ENCODE results near the gene WDR74.

Gene WDR74

DNA sequence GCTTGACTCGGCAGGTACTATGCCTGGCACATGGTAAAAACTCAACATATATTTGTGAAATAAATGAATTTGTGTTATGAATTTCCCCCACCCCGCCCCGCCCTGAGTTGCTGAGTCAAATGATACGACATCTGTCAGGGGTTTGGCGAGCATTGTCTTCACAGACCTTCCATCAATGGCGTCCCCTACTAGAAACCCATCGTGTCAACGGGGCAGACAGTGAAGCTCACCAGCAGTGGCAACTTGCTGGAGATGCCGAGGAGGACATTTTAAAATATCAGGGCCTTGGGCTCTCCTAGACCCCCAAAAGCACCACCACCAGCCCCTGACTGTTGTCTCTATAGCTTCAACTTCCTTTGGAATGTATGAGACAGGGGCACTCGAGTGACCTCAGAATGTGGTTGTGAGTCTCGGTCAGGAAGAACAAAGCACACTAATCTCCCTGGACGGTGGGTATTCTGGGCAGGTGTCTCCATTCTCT, 33.4 kb downstream of the WDR74 start:
- H3K9ac ChIP-seq (ENCODE audit: low read length) = peak overlapping the region; percentile 98
- no peak overlapping the region for H2AFZ ChIP-seq (ENCODE audit: low read depth, low read length)
- H3K9me3 ChIP-seq (ENCODE audit: control insufficient read depth, low read length) = no peaks in the 10 kb centered on the region
- no peak overlapping the region for H3K14ac ChIP-seq (ENCODE audit: low read length in 2 of 2)
- no peak overlapping the region for H4K91ac ChIP-seq (ENCODE audit: low read length)
- peak overlapping the region in 1 of 2 experiments; percentile 71 for H2BK12ac ChIP-seq (ENCODE audit: low read length in 2 of 2)
- H3K4me1 ChIP-seq (ENCODE audit: control insufficient read depth, insufficient read depth, low read depth, low read length) = peaks cover 16% of the 10 kb centered on the region
- H3K36me3 ChIP-seq (ENCODE audit: control insufficient read depth in 1 of 2, insufficient read depth in 2 of 2, low read depth in 1 of 2, low read length in 2 of 2) = peaks cover 24 to 26% of the 10 kb centered on the region in 2 experiments
- H4K8ac ChIP-seq (ENCODE audit: low read length) = no peak overlapping the region
- no peak overlapping the region for H3K27ac ChIP-seq (ENCODE audit: low read length, poor library complexity, severe bottlenecking)
- peak overlapping the region; percentile 92 for H3K4me2 ChIP-seq (ENCODE audit: low read length, poor library complexity, severe bottlenecking)
- H3K4ac ChIP-seq (ENCODE audit: low read depth in 1 of 2, low read length in 2 of 2) = peak overlapping the region in 1 of 2 experiments; percentile 19
- no peak overlapping the region for H2BK120ac ChIP-seq (ENCODE audit: low read depth, low read length)
- no peak overlapping the region for H2BK5ac ChIP-seq (ENCODE audit: low read depth, low read length, poor library complexity, severe bottlenecking)
- peak; percentile 33 for DNase-seq
- H2AK5ac ChIP-seq (ENCODE audit: low read length, severe bottlenecking) = peak overlapping the region; percentile 49
- 50% methylated on average over 12 of the region's 12 CpGs for WGBS
- no peaks in the 10 kb centered on the region for H3K27me3 ChIP-seq (ENCODE audit: control insufficient read depth in 1 of 2, insufficient read depth in 1 of 2, low read length in 2 of 2)
- H2BK15ac ChIP-seq (ENCODE audit: low read depth, poor library complexity, severe bottlenecking) = no peak overlapping the region
- peak overlapping the region in 1 of 2 experiments; percentile 95 for H3K4me3 ChIP-seq (ENCODE audit: insufficient read depth in 1 of 2, low read depth in 1 of 2, low read length in 2 of 2)
- H3K23ac ChIP-seq (ENCODE audit: low read length in 2 of 2) = no peak overlapping the region
- H3K79me1 ChIP-seq (replicated peaks; ENCODE audit: low read length, poor library complexity, severe bottlenecking) = peaks cover 12% of the 10 kb centered on the region
- peak overlapping the region in 1 of 2 experiments; percentile 91 for H3K18ac ChIP-seq (ENCODE audit: low read depth in 1 of 2, low read length in 2 of 2)

DNA sequence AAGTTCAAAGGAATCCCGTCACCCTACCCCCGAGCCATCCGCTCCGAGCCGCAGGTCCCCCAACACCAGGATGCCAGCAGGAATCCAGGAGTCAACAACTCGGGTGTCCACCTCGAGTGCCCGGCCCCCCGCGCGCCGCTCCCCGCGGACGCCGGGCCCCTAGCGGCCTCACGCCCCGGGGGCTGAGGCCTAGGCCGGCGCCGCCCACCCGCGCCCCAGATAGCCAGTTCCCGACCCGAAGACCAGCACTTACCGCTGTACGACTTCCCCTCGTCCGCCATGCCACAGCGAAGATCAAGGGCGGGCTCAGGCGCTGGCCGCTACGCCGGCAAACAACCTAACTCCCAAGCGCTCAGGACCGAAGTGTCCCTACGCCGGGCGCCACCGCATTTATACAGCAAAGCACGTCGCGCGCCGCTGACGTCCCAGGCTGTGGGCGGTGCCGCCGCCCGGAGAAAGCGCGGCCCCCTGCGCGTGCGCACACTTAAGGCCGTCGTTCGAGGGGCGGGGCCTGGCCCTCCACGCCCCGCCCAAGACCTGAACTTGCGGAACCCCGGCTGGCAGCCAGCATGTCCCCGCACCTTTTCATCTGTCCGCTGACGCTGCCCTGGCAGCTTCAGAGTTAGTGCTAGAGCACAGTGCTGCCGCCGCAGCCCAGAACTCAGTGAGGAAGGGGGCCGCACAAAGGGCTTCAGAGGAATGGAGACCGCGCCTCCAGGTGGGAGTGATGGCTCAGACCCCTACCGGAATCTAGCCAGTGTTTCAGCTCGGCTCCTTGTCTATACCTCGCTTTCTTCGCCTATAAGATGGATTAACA, 34.1 kb downstream of the WDR74 start, which contains the start of gene NXF1:
TSS of gene NXF1 (minus strand) at position 365 of the 817 bp plus-strand sequence. CDS start at position 281, 84 bp downstream.
- H3K9me3 ChIP-seq (ENCODE audit: control insufficient read depth, low read length) = no peaks in the 10 kb centered on the region
- H2BK12ac ChIP-seq (ENCODE audit: low read length in 2 of 2) = peak within 1 kb of the TSS; percentile 46 to 71
- 2% methylated on average over 72 of the region's 77 CpGs for WGBS
- H3K14ac ChIP-seq (ENCODE audit: low read length in 2 of 2) = peak within 1 kb of the TSS in 1 of 2 experiments; percentile 98
- no peak within 1 kb of the TSS for H2AFZ ChIP-seq (ENCODE audit: low read depth, low read length)
- peak within 1 kb of the TSS; percentile 50 to 79 for H3K4ac ChIP-seq (ENCODE audit: low read depth in 1 of 2, low read length in 2 of 2)
- H3K79me1 ChIP-seq (replicated peaks; ENCODE audit: low read length, poor library complexity, severe bottlenecking) = peaks cover 16% of the 10 kb centered on the region
- peak within 1 kb of the TSS; percentile 94 to 95 for H3K4me3 ChIP-seq (ENCODE audit: insufficient read depth in 1 of 2, low read depth in 1 of 2, low read length in 2 of 2)
- H3K9ac ChIP-seq (ENCODE audit: low read length) = peak within 1 kb of the TSS; percentile 98
- peak within 1 kb of the TSS; percentile 26 for H2BK5ac ChIP-seq (ENCODE audit: low read depth, low read length, poor library complexity, severe bottlenecking)
- peak within 1 kb of the TSS; percentile 75 for H3K27ac ChIP-seq (ENCODE audit: low read length, poor library complexity, severe bottlenecking)
- H3K27me3 ChIP-seq (ENCODE audit: control insufficient read depth in 1 of 2, insufficient read depth in 1 of 2, low read length in 2 of 2) = no peaks in the 10 kb centered on the region
- H2BK15ac ChIP-seq (ENCODE audit: low read depth, poor library complexity, severe bottlenecking) = peak within 1 kb of the TSS; percentile 86
- no peak within 1 kb of the TSS for H4K91ac ChIP-seq (ENCODE audit: low read length)
- peak within 1 kb of the TSS; percentile 5 for H4K8ac ChIP-seq (ENCODE audit: low read length)
- H3K23ac ChIP-seq (ENCODE audit: low read length in 2 of 2) = peak within 1 kb of the TSS in 1 of 2 experiments; percentile 96
- peaks cover 31 to 33% of the 10 kb centered on the region in 2 experiments for H3K36me3 ChIP-seq (ENCODE audit: control insufficient read depth in 1 of 2, insufficient read depth in 2 of 2, low read depth in 1 of 2, low read length in 2 of 2)
- peak within 1 kb of the TSS; percentile 78 to 91 for H3K18ac ChIP-seq (ENCODE audit: low read depth in 1 of 2, low read length in 2 of 2)
- peak within 1 kb of the TSS; percentile 92 for H3K4me2 ChIP-seq (ENCODE audit: low read length, poor library complexity, severe bottlenecking)
- peaks cover 16% of the 10 kb centered on the region for H3K4me1 ChIP-seq (ENCODE audit: control insufficient read depth, insufficient read depth, low read depth, low read length)
- peak within 1 kb of the TSS; percentile 49 for H2AK5ac ChIP-seq (ENCODE audit: low read length, severe bottlenecking)
- H2BK120ac ChIP-seq (ENCODE audit: low read depth, low read length) = no peak within 1 kb of the TSS
- peak; percentile 92 for DNase-seq

DNA sequence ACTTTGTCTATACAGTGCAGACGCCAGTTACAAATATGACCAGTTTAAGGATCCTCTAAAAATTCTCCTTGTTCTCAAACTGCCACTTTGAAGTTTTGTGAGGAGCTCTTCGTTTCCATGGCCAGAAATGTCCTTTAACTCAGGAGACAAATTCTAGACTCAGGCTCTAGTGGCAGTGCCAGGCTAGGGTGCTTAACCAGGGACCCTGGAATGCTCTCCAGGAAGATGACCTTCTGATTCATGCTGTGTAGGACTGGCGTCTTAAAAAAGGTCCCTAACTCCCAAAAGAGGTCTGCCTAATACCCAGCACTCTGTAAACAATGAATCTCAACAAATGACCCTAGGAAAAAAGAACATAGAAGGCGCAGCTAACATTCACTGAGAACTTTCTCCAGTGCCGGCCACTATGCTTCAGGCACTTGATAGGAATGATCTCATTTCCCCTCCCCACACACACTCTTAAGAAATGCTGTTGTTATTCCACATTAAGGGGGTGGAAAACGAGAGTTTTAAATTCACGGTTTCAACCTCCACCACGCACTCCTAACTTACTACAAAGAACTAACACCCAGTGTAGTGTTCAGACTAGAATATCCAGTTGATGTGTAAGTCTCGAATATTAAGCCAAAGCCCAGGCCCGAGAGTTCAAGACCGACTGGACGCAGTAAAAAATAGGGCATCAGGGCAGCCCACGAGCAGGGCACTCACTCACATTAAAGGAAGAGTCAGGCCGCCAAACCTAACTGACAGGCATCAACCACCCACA, 34.9 kb downstream of the WDR74 start:
- peak overlapping the region in 1 of 2 experiments; percentile 67 for H3K23ac ChIP-seq (ENCODE audit: low read length in 2 of 2)
- WGBS = 8% methylated on average over 13 of the region's 14 CpGs
- no peak overlapping the region for H2BK15ac ChIP-seq (ENCODE audit: low read depth, poor library complexity, severe bottlenecking)
- H3K79me1 ChIP-seq (replicated peaks; ENCODE audit: low read length, poor library complexity, severe bottlenecking) = peaks cover 20% of the 10 kb centered on the region
- no peaks in the 10 kb centered on the region for H3K27me3 ChIP-seq (ENCODE audit: control insufficient read depth in 1 of 2, insufficient read depth in 1 of 2, low read length in 2 of 2)
- H3K4ac ChIP-seq (ENCODE audit: low read depth in 1 of 2, low read length in 2 of 2) = peak overlapping the region in 1 of 2 experiments; percentile 78
- H2AK5ac ChIP-seq (ENCODE audit: low read length, severe bottlenecking) = no peak overlapping the region
- H3K27ac ChIP-seq (ENCODE audit: low read length, poor library complexity, severe bottlenecking) = peak overlapping the region; percentile 38
- H2BK120ac ChIP-seq (ENCODE audit: low read depth, low read length) = no peak overlapping the region
- no peaks in the 10 kb centered on the region for H3K9me3 ChIP-seq (ENCODE audit: control insufficient read depth, low read length)
- no peak overlapping the region for H2BK12ac ChIP-seq (ENCODE audit: low read length in 2 of 2)
- peaks cover 39 to 41% of the 10 kb centered on the region in 2 experiments for H3K36me3 ChIP-seq (ENCODE audit: control insufficient read depth in 1 of 2, insufficient read depth in 2 of 2, low read depth in 1 of 2, low read length in 2 of 2)
- H3K9ac ChIP-seq (ENCODE audit: low read length) = peak overlapping the region; percentile 98
- H4K8ac ChIP-seq (ENCODE audit: low read length) = peak overlapping the region; percentile 5
- H3K4me2 ChIP-seq (ENCODE audit: low read length, poor library complexity, severe bottlenecking) = peak overlapping the region; percentile 51
- peak overlapping the region in 1 of 2 experiments; percentile 68 for H3K14ac ChIP-seq (ENCODE audit: low read length in 2 of 2)
- peak overlapping the region; percentile 45 to 54 for H3K18ac ChIP-seq (ENCODE audit: low read depth in 1 of 2, low read length in 2 of 2)
- H2AFZ ChIP-seq (ENCODE audit: low read depth, low read length) = no peak overlapping the region
- H2BK5ac ChIP-seq (ENCODE audit: low read depth, low read length, poor library complexity, severe bottlenecking) = no peak overlapping the region
- no peak overlapping the region for H4K91ac ChIP-seq (ENCODE audit: low read length)
- peaks cover 16% of the 10 kb centered on the region for H3K4me1 ChIP-seq (ENCODE audit: control insufficient read depth, insufficient read depth, low read depth, low read length)
- H3K4me3 ChIP-seq (ENCODE audit: insufficient read depth in 1 of 2, low read depth in 1 of 2, low read length in 2 of 2) = peak overlapping the region; percentile 94 to 95
- DNase-seq = peak; percentile 75

Data from mesenchymal stem cell (in vitro differentiated cells and primary cell).